Heart left ventricle (tissue), 16 donors: Measurements from ENCODE around the gene HOXC5. TPM values are rescaled to one million over a fixed set of nuclear protein-coding genes. Genes with fewer than 3 reads are reported as not detected.

ENCODE experiments used
- ATAC-seq, 4 donors: fragments of 200-7000 bp; cut with Tn5 transposase; one replicate each; pipeline ENCODE4 v1.9.1; 2020 to 2022; ENCODE audit warnings: moderate library complexity in 4 of 4, mild to moderate bottlenecking in 3 of 4, moderate number of reproducible peaks in 1 of 4
- DNase-seq, 5 donors: peaks; one replicate each; pipeline ENCODE4 v3.0.0-alpha.2; 2020
- H3K27ac ChIP-seq, 12 donors: fragments of 200-600 bp; sonication (generic) in 4 of 12; one replicate each; pipeline versions ENCODE4 v1.5.0 to v1.8.0; 2016 to 2022; ENCODE audit warnings: mild to moderate bottlenecking in 2 of 12
- H3K27me3 ChIP-seq, 9 donors: fragments of 200-600 bp; sonication (generic) in 2 of 9; one replicate each; pipeline versions ENCODE4 v1.5.1 to v1.8.0; 2016 to 2022; ENCODE audit warnings: mild to moderate bottlenecking in 3 of 9
- H3K36me3 ChIP-seq, 9 donors: fragments of 200-600 bp; sonication (generic) in 2 of 9; one replicate each; pipeline versions ENCODE4 v1.5.0 to v1.8.0; 2018 to 2022; ENCODE audit warnings: mild to moderate bottlenecking in 2 of 9
- H3K4me1 ChIP-seq, 12 donors: fragments of 200-600 bp; sonication (generic) in 4 of 12; one replicate each; pipeline versions ENCODE4 v1.5.0 to v1.8.0; 2016 to 2022; ENCODE audit warnings: mild to moderate bottlenecking in 3 of 12
- H3K4me3 ChIP-seq, 12 donors: fragments of 200-600 bp; sonication (generic) in 4 of 12; one replicate each; pipeline versions ENCODE4 v1.5.0 to v1.8.0; 2017 to 2022; ENCODE audit warnings: mild to moderate bottlenecking in 9 of 12, moderate library complexity in 4 of 12
- H3K9me3 ChIP-seq, 12 donors: fragments of 200-600 bp; sonication (generic) in 4 of 12; one replicate each; pipeline versions ENCODE4 v1.5.0 to v1.8.0; 2016 to 2022; ENCODE audit warnings: mild to moderate bottlenecking in 1 of 12
- POLR2A ChIP-seq, 2 donors: fragments of 450-650 bp; IDR thresholded peaks; one replicate each; pipeline ENCODE4 v1.6.1; 2017; ENCODE audit warnings: antibody characterized with exemption in 2 of 2, mild to moderate bottlenecking in 2 of 2, moderate library complexity in 2 of 2
- WGBS, 4 donors: extraction: QIAGEN DNeasy Blood & Tissue Kit in 2 of 4; methylation state at CpG; one replicate each; pipeline versions ENCODE4 v1.1.5 to v1.1.7; 2013 to 2018; 5-methylcytosine and 5-hydroxymethylcytosine counted together
- intact Hi-C, 10 donors: fragments of 100-400 bp; cut with DNase I; formaldehyde crosslinking; loops; one replicate each; pipeline versions ENCODE4 v1.11.1 to v1.14.2; 2022
- polyA plus RNA-seq, 2 donors: library from polyadenylated mRNA; stranded (reverse); fragments of 200-250 nt; gene quantifications; one replicate each; pipeline ENCODE4 v1.2.3, GENCODE V29; 2013
- total RNA-seq, 9 donors: library from RNA; depleted of rRNA in 2 of 9; stranded (reverse); fragments of >200 nt in 2 of 9; fragmentation: NEBNext Ultra II Directional in 3 of 9; extraction: Animal tissue kit (Norgen Biotek cat#: 25700) in 3 of 9; gene quantifications; one replicate each; pipeline versions ENCODE4 v1.1.0 to v1.2.4, GENCODE V29; 2016 to 2023
- TF ChIP-seq, protein P1 (sequence below), 12 donors: fragments of 200-600 bp; sonication (generic) in 4 of 12; IDR thresholded peaks; one replicate each; pipeline versions ENCODE4 v1.5.0 to v1.8.0; 2018 to 2022; ENCODE audit warnings: antibody characterized with exemption in 12 of 12, mild to moderate bottlenecking in 5 of 12
- donor health status: ischemic (EF 13 %, LVEDD 7.1; RV severe dilation, severe dysfunction).
- donor health status: healthy with polysubstance abuse.
- donor health status: DM: no; HTN: yes; CAD: no.
- donor health status: DM: no; HTN: no; CAD: no.
- donor health status: ischemic (EF 25% LVEDD 6.9; RV normal size, moderate dysfunction).
- donor health status: ischemic (EF 25% LVEDD 5.7; RV mildly dilated, moderate dysfunction).
- donor health status: healthy.
- donor health status: DM: yes; HTN: yes; CAD: no.
- donor health status: ischemic (EF 35%, LVEDD 5.7; RV mildly dilated, moderate dysfunction).
- donor health status: nonischemic (EF 11% LVEDD 7.7; RV severe dilation, severe dysfunction).
- donor health status: DM: yes; HTN: yes; CAD: no.
- donor health status: PGD.
- donor health status: ischemic (EF 29% LVEDD 5.4; RV normal size, mild dysfunction).
- donor health status: nonischemic (EF 23%, LVEDD 6.1; RV moderate dilation, normal function).

The HOXC5 gene
- total and polyA plus RNA-seq, 11 donors: not detected

DNA sequence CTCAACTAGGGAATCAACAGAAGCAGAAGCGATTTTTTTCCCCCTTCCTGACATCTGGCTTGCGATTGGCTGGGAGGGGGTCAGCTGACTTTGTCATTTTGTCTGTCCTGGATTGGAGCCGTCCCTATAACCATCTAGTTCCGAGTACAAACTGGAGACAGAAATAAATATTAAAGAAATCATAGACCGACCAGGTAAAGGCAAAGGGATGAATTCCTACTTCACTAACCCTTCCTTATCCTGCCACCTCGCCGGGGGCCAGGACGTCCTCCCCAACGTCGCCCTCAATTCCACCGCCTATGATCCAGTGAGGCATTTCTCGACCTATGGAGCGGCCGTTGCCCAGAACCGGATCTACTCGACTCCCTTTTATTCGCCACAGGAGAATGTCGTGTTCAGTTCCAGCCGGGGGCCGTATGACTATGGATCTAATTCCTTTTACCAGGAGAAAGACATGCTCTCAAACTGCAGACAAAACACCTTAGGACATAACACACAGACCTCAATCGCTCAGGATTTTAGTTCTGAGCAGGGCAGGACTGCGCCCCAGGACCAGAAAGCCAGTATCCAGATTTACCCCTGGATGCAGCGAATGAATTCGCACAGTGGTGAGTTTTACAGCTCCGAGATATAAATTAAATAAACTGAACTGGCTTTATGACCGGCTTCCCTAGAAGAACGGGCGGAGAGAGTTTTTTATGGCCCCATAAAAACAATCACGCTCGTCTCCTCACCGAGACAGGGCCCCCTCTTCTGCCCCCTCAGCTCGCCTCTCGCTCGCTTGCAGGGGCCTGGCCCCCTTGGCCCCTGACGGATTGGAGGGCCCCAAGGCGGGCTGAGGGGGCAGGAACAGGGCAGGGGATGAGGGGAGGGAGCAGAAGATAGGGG is 4.3 kb upstream of the HOXC5 start, which contains the start of gene HOXC6:
TSS of gene HOXC6 (plus strand) at position 127 of the 888 bp plus-strand sequence. CDS start at position 209, 82 bp downstream.
- ATAC-seq (no peak), DNase-seq (no peak)
- WGBS, 4 donors: 6 to 8% (median 7%) methylated on average over 33 to 36 of the region's 36 CpGs
- H3K27me3 ChIP-seq: peaks cover 54 to 100% (median 98%) of the 10 kb centered on the region in 9 donors
- no peaks in the 10 kb centered on the region for H3K36me3 ChIP-seq
- no peak within 1 kb of the TSS for H3K27ac ChIP-seq
- TF ChIP-seq POLR2A (IDR thresholded peaks at IDR 0.05): no peak
- TF ChIP-seq, protein P1, sequence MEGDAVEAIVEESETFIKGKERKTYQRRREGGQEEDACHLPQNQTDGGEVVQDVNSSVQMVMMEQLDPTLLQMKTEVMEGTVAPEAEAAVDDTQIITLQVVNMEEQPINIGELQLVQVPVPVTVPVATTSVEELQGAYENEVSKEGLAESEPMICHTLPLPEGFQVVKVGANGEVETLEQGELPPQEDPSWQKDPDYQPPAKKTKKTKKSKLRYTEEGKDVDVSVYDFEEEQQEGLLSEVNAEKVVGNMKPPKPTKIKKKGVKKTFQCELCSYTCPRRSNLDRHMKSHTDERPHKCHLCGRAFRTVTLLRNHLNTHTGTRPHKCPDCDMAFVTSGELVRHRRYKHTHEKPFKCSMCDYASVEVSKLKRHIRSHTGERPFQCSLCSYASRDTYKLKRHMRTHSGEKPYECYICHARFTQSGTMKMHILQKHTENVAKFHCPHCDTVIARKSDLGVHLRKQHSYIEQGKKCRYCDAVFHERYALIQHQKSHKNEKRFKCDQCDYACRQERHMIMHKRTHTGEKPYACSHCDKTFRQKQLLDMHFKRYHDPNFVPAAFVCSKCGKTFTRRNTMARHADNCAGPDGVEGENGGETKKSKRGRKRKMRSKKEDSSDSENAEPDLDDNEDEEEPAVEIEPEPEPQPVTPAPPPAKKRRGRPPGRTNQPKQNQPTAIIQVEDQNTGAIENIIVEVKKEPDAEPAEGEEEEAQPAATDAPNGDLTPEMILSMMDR (IDR thresholded peaks at IDR 0.05): no peak
- peak within 1 kb of the TSS in 3 of 12 donors; percentile 2 to 12 (median 3) for H3K4me3 ChIP-seq
- intact Hi-C loops: no loop called here
- peaks cover 0 to 21% (median 5%) of the 10 kb centered on the region in 12 donors for H3K4me1 ChIP-seq
- H3K9me3 ChIP-seq: no peaks in the 10 kb centered on the region

DNA sequence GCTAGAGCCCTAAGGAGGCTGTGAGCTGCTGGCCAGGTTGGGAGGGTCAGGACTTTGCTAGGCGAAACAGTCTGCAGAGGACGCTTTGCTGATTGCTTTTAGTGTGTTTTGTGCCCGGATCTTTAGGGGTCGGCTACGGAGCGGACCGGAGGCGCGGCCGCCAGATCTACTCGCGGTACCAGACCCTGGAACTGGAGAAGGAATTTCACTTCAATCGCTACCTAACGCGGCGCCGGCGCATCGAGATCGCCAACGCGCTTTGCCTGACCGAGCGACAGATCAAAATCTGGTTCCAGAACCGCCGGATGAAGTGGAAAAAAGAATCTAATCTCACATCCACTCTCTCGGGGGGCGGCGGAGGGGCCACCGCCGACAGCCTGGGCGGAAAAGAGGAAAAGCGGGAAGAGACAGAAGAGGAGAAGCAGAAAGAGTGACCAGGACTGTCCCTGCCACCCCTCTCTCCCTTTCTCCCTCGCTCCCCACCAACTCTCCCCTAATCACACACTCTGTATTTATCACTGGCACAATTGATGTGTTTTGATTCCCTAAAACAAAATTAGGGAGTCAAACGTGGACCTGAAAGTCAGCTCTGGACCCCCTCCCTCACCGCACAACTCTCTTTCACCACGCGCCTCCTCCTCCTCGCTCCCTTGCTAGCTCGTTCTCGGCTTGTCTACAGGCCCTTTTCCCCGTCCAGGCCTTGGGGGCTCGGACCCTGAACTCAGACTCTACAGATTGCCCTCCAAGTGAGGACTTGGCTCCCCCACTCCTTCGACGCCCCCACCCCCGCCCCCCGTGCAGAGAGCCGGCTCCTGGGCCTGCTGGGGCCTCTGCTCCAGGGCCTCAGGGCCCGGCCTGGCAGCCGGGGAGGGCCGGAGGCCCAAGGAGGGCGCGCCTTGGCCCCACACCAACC is 3.1 kb upstream of the HOXC5 start:
- Histone ChIP-seq H3K4me3 (peak overlapping the region in 1 of 12 donors; percentile 2), H3K27me3 (peaks cover 58 to 100% (median 98%) of the 10 kb centered on the region in 9 donors), H3K4me1 (peaks cover 0 to 33% (median 5%) of the 10 kb centered on the region in 12 donors), H3K27ac (no peak overlapping the region), H3K9me3 (no peaks in the 10 kb centered on the region), H3K36me3 (no peaks in the 10 kb centered on the region)
- TF ChIP-seq, protein P1 (IDR thresholded peaks at IDR 0.05): no peak
- TF ChIP-seq POLR2A (IDR thresholded peaks at IDR 0.05): no peak
- DNase-seq (no peak), ATAC-seq (no peak)
- intact Hi-C loops: loop anchor here in 1 of 10 donors (5.0 kb wide), 1 partner anchor 163 kb away; no protein-coding TSS in a partner anchor
- 17 to 25% (median 22%) methylated on average over 48 to 53 of the region's 53 CpGs for WGBS, 4 donors

DNA sequence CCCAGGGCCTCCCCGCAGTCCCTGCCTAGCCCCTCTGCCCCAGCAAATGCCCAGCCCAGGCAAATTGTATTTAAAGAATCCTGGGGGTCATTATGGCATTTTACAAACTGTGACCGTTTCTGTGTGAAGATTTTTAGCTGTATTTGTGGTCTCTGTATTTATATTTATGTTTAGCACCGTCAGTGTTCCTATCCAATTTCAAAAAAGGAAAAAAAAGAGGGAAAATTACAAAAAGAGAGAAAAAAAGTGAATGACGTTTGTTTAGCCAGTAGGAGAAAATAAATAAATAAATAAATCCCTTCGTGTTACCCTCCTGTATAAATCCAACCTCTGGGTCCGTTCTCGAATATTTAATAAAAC is 2.4 kb upstream of the HOXC5 start:
- intact Hi-C loops: loop anchor here in 1 of 10 donors (5.0 kb wide), 1 partner anchor 162 kb away; no protein-coding TSS in a partner anchor
- H3K4me3 ChIP-seq: no peak overlapping the region

More for the DNA sequence above, 2.4 kb upstream of the HOXC5 start:
- 36 to 49% (median 39%) methylated on average over 7 of the region's 7 CpGs for WGBS, 4 donors
- Histone ChIP-seq H3K9me3 (no peaks in the 10 kb centered on the region), H3K4me1 (peaks cover 0 to 33% (median 5%) of the 10 kb centered on the region in 12 donors), H3K27me3 (peaks cover 60 to 100% (median 99%) of the 10 kb centered on the region in 9 donors), H3K27ac (no peak overlapping the region), H3K36me3 (no peaks in the 10 kb centered on the region)
- no peak for ATAC-seq
- TF ChIP-seq POLR2A (IDR thresholded peaks at IDR 0.05): no peak
- TF ChIP-seq, protein P1 (IDR thresholded peaks at IDR 0.05): no peak
- no peak for DNase-seq
